HepG2 (cell line): ENCODE measurements around the gene PEX11G.

Experiments used
- RFX3 ChIP-seq: IDR thresholded peaks from 2 replicates; pipeline ENCODE4 v1.6.1; 2016; ENCODE audit warnings: missing biosample characterization, missing genetic modification reagents
- TCF12 ChIP-seq, 2 experiments: fragments of 450-650 bp in 1 of 2; sonication (generic) in 1 of 2; formaldehyde crosslinking in 1 of 2; IDR thresholded peaks; 2 replicates each; pipeline versions ENCODE4 v1.6.1 to v1.8.0; 2017 to 2022; ENCODE audit warnings: antibody characterized with exemption in 1 of 2, mild to moderate bottlenecking in 1 of 2, missing genetic modification reagents in 1 of 2, moderate library complexity in 1 of 2
- ZFX ChIP-seq: sonication (generic); formaldehyde crosslinking; IDR thresholded peaks from 2 replicates; pipeline ENCODE4 v1.4.0; 2020; ENCODE audit warnings: mild to moderate bottlenecking, low read depth, missing genetic modification reagents, moderate library complexity
- ZNF3 ChIP-seq: IDR thresholded peaks from 2 replicates; pipeline ENCODE4 v1.7.0; 2017; ENCODE audit warnings: inconsistent platforms
- ZNF382 ChIP-seq: sonication (generic); formaldehyde crosslinking; IDR thresholded peaks from 2 replicates; pipeline ENCODE4 v1.5.0; 2020; ENCODE audit warnings: missing genetic modification reagents, mild to moderate bottlenecking, borderline replicate concordance
- ZNF841 ChIP-seq: sonication (generic); formaldehyde crosslinking; IDR thresholded peaks from 2 replicates; pipeline ENCODE4 v1.8.1; 2023; ENCODE audit warnings: missing genetic modification reagents, borderline replicate concordance
- TF ChIP-seq, protein P1 (sequence below): sonication (generic); formaldehyde crosslinking; IDR thresholded peaks from 2 replicates; pipeline ENCODE4 v1.5.0; 2020; ENCODE audit warnings: mild to moderate bottlenecking, missing genetic modification reagents, moderate library complexity
- TF ChIP-seq, protein P2 (sequence below): sonication (generic); formaldehyde crosslinking; IDR thresholded peaks from 2 replicates; pipeline ENCODE4 v1.4.0; 2020; ENCODE audit warnings: mild to moderate bottlenecking, missing genetic modification reagents

DNA sequence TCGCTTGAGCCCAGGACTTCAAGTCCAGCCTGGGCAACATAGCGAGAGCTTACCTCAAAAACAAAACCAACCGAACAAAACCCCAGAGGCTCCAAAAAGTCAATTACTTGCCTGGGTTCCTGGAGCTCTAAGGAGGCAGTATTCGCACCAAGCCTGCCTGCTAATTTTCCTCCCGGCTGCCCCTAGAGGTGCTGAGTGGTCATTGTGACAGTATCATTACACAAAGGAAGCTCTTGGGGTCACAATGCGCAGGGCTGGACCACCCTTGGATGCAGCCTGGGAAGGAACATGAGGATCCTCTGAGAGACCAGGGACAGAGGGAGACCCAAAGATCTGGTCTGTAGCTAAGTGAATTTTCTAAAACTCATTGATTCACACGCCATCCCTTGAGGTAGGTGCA, 8.5 kb upstream of the PEX11G start:
- TF ChIP-seq, protein P1, sequence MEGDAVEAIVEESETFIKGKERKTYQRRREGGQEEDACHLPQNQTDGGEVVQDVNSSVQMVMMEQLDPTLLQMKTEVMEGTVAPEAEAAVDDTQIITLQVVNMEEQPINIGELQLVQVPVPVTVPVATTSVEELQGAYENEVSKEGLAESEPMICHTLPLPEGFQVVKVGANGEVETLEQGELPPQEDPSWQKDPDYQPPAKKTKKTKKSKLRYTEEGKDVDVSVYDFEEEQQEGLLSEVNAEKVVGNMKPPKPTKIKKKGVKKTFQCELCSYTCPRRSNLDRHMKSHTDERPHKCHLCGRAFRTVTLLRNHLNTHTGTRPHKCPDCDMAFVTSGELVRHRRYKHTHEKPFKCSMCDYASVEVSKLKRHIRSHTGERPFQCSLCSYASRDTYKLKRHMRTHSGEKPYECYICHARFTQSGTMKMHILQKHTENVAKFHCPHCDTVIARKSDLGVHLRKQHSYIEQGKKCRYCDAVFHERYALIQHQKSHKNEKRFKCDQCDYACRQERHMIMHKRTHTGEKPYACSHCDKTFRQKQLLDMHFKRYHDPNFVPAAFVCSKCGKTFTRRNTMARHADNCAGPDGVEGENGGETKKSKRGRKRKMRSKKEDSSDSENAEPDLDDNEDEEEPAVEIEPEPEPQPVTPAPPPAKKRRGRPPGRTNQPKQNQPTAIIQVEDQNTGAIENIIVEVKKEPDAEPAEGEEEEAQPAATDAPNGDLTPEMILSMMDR: peak; percentile 31
- TF ChIP-seq TCF12 (IDR thresholded peaks at IDR 0.05) (no peak), TCF12 (CRISPR knock-in tag; IDR thresholded peaks at IDR 0.05) (no peak), ZNF841 (CRISPR knock-in tag) (no peak), ZNF382 (CRISPR knock-in tag) (no peak), ZFX (CRISPR knock-in tag) (no peak), ZNF3 (no peak), RFX3 (CRISPR knock-in tag) (no peak)
- TF ChIP-seq, protein P2, sequence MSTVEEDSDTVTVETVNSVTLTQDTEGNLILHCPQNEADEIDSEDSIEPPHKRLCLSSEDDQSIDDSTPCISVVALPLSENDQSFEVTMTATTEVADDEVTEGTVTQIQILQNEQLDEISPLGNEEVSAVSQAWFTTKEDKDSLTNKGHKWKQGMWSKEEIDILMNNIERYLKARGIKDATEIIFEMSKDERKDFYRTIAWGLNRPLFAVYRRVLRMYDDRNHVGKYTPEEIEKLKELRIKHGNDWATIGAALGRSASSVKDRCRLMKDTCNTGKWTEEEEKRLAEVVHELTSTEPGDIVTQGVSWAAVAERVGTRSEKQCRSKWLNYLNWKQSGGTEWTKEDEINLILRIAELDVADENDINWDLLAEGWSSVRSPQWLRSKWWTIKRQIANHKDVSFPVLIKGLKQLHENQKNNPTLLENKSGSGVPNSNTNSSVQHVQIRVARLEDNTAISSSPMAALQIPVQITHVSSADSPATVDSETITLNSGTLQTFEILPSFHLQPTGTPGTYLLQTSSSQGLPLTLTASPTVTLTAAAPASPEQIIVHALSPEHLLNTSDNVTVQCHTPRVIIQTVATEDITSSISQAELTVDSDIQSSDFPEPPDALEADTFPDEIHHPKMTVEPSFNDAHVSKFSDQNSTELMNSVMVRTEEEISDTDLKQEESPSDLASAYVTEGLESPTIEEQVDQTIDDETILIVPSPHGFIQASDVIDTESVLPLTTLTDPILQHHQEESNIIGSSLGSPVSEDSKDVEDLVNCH (CRISPR knock-in tag): no peak
